Measurements from ENCODE around the gene CCDC134. TPM values are rescaled to one million over a fixed set of nuclear protein-coding genes. Genes with fewer than 3 reads are reported as not detected.

CCDC134 gene
- total and polyA plus RNA-seq, 2 donors (not counting 3 experiments of a cell fraction or from before 2014, with no cell fraction given): 4.5 to 8.4 TPM

DNA sequence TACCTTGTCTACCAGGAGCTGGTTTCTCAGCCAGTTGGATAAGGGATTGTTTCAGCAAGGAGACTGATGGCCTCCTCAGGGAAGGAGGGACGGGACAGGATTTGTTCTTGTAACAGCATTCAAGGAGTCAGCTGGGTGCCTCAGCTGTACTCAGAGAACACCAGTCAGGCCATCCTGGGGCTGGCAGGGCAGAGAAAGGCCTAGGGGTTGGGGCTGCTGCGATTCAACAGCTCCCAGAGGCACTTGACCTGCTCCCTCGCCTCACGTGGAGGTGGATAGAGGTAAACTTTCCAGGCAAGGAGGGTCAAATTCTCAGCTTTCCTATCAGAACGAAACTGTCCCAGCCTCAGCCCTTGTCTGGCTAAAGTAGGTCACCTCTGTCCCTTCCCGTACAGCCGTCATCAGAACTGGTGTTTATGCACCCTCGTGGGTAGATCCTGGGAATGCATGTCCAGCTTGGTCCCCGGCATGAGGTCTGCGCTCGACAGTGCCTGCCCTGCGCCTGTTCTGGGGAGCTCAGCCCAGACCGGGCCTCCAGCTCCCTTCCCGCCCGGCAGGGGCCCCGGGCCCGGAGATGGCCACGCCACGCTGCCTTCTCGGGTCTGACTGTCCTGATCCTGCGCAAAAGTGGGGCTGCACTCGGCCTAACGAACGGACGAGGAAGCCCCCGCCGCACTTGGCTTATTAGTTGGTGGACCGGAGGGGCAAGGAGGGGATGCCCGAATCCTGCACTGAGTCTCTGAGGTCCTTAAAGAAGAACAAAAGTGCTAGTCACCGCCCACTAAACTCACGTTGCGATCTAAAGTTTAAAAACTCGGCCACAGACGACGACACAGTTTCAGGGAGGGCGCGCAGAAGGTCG is 762 bp upstream of the CCDC134 start:
- H4K20me1 ChIP-seq (replicated peaks; ENCODE audit: control insufficient read depth, extremely low read depth, insufficient read depth, low read length): no peaks in the 10 kb centered on the region
- intact Hi-C loops (cut with micrococcal nuclease) (loop anchor here (1.0 to 5.0 kb wide), 3 partner anchors 18 to 102 kb away; partner anchors contain the start of genes MEI1 and SREBF2), dilution Hi-C loops (cut with MboI; ENCODE audit: extremely low pct_ligation_motif_present, low sequenced_read_pairs) (no loop called here)
- peak overlapping the region; percentile 91 for H3K4me2 ChIP-seq (ENCODE audit: insufficient read depth, low read length)
- peaks cover 5% of the 10 kb centered on the region for H3K79me2 ChIP-seq (ENCODE audit: control insufficient read depth, insufficient read depth, low read length)
- H3K27me3 ChIP-seq (ENCODE audit: control insufficient read depth in 2 of 2, insufficient read depth in 2 of 2, low read length in 2 of 2): no peaks in the 10 kb centered on the region
- no peaks in the 10 kb centered on the region for H3K9me3 ChIP-seq (replicated peaks; ENCODE audit: control insufficient read depth, insufficient read depth, low read length)
- no peaks in the 10 kb centered on the region for H3K36me3 ChIP-seq (ENCODE audit: control insufficient read depth in 2 of 2, extremely low read depth in 1 of 2, insufficient read depth in 2 of 2, low read length in 2 of 2)
- peak overlapping the region; percentile 50 for H3K9ac ChIP-seq (replicated peaks; ENCODE audit: extremely low read depth, insufficient read depth, low read length)
- ChIA-PET POLR2A (interaction anchor here (0.6 to 1.7 kb wide), 2 partner anchors 15 to 109 kb away, joined by 3 to 4 read pairs; no protein-coding TSS in a partner anchor), CTCF (interaction anchor here (0.5 to 4.0 kb wide), 19 partner anchors 10 to 141 kb away, joined by 3 to 51 read pairs (median 5); partner anchors contain the start of gene SREBF2)
- peak overlapping the region; percentile 62 to 83 (median 78) for H3K4me3 ChIP-seq (replicated peaks in 1 of 3; ENCODE audit: insufficient read depth in 1 of 3, low read depth in 1 of 3, low read length in 3 of 3)
- H3K4me1 ChIP-seq (ENCODE audit: control insufficient read depth, extremely low read depth, insufficient read depth, low read length): peaks cover 16% of the 10 kb centered on the region
- TF ChIP-seq, protein P1, sequence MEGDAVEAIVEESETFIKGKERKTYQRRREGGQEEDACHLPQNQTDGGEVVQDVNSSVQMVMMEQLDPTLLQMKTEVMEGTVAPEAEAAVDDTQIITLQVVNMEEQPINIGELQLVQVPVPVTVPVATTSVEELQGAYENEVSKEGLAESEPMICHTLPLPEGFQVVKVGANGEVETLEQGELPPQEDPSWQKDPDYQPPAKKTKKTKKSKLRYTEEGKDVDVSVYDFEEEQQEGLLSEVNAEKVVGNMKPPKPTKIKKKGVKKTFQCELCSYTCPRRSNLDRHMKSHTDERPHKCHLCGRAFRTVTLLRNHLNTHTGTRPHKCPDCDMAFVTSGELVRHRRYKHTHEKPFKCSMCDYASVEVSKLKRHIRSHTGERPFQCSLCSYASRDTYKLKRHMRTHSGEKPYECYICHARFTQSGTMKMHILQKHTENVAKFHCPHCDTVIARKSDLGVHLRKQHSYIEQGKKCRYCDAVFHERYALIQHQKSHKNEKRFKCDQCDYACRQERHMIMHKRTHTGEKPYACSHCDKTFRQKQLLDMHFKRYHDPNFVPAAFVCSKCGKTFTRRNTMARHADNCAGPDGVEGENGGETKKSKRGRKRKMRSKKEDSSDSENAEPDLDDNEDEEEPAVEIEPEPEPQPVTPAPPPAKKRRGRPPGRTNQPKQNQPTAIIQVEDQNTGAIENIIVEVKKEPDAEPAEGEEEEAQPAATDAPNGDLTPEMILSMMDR (IDR thresholded peaks at IDR 0.05; ENCODE audit: extremely low read depth in 1 of 2, insufficient read depth in 1 of 2, low read depth in 1 of 2, low read length in 2 of 2): no peak
- TF ChIP-seq POLR2AphosphoS5 (IDR thresholded peaks at IDR 0.05; ENCODE audit: insufficient read depth, low read depth, low read length): no peak
- no peak for TF ChIP-seq JUN (IDR thresholded peaks at IDR 0.05; ENCODE audit: borderline replicate concordance, insufficient read depth, insufficient read length, low read depth)
- TF ChIP-seq, protein P2, sequence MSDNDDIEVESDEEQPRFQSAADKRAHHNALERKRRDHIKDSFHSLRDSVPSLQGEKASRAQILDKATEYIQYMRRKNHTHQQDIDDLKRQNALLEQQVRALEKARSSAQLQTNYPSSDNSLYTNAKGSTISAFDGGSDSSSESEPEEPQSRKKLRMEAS (IDR thresholded peaks at IDR 0.05; ENCODE audit: insufficient read depth, insufficient read length): no peak
- no peak for TF ChIP-seq FOS (IDR thresholded peaks at IDR 0.05; ENCODE audit: borderline replicate concordance, insufficient read depth, low read length)
- no peak for TF ChIP-seq POLR2A (IDR thresholded peaks at IDR 0.05; ENCODE audit: low read depth, low read length)
- no peak for TF ChIP-seq GATA2 (IDR thresholded peaks at IDR 0.05; ENCODE audit: insufficient read depth, insufficient read length, low read depth, low read length)
- no peak for TF ChIP-seq EZH2 (IDR thresholded peaks at IDR 0.05; ENCODE audit: borderline replicate concordance, low read depth, low read length, severe bottlenecking)
- no peak for TF ChIP-seq MYC (IDR thresholded peaks at IDR 0.05; ENCODE audit: low read depth, low read length)
- BruUV-seq (replicated peaks): TSS peak; percentile 84
- DNase-seq (ENCODE audit: low read depth, low spot score) (no peak), FAIRE-seq (peak; percentile 33)
- H3K27ac ChIP-seq (ENCODE audit: insufficient read depth, low read depth, low read length): peak overlapping the region; percentile 21
- H3K9me1 ChIP-seq (replicated peaks; ENCODE audit: control insufficient read depth, extremely low read depth, insufficient read depth, low read length): no peaks in the 10 kb centered on the region
- H2AFZ ChIP-seq (ENCODE audit: low read depth, low read length): peak overlapping the region; percentile 86
